Ovary (tissue), 9 donors: Measurements from ENCODE around the gene DDX56. TPM values are rescaled to one million over a fixed set of nuclear protein-coding genes. Genes with fewer than 3 reads are reported as not detected.

Source experiments
- DNase-seq, 5 donors: peaks; one replicate each; pipeline ENCODE4 v3.0.0-alpha.2; 2019 to 2020
- H3K27ac ChIP-seq, 2 donors: fragments of 200-600 bp; one replicate each; pipeline versions ENCODE4 v1.5.1 to v1.8.0; 2019 to 2022
- H3K27me3 ChIP-seq: fragments of 200-600 bp; one replicate; pipeline ENCODE4 v1.8.0; 2022
- H3K36me3 ChIP-seq: fragments of 200-600 bp; sonication (generic); one replicate; pipeline ENCODE4 v1.5.1; 2019
- H3K4me1 ChIP-seq: one replicate; pipeline ENCODE4 v1.8.1; 2013; ENCODE audit warnings: mild to moderate bottlenecking, moderate library complexity; ENCODE audit not compliant: insufficient read depth
- H3K4me3 ChIP-seq: fragments of 200-600 bp; sonication (generic); one replicate; pipeline ENCODE4 v1.5.1; 2017
- H3K9me3 ChIP-seq, 2 donors: fragments of 200-600 bp in 1 of 2; sonication (generic) in 1 of 2; one replicate each; pipeline versions ENCODE4 v1.5.1 to v1.8.1; 2013 to 2019; ENCODE audit warnings: mild to moderate bottlenecking in 1 of 2, moderate library complexity in 1 of 2
- CTCF ChIP-seq, 3 donors: fragments of 450-650 bp in 2 of 3; fragments of 200-600 bp in 1 of 3; IDR thresholded peaks; one replicate each; pipeline versions ENCODE4 v1.5.1 to v1.8.0; 2016 to 2022; ENCODE audit warnings: antibody characterized with exemption in 3 of 3, mild to moderate bottlenecking in 1 of 3
- EP300 ChIP-seq: sonication (generic); formaldehyde crosslinking; IDR thresholded peaks from one replicate; pipeline ENCODE4 v1.6.1; 2017; ENCODE audit warnings: antibody characterized with exemption
- POLR2A ChIP-seq: fragments of 450-650 bp; IDR thresholded peaks from one replicate; pipeline ENCODE4 v1.6.1; 2017; ENCODE audit warnings: antibody characterized with exemption, mild to moderate bottlenecking, moderate library complexity
- WGBS, 3 donors: extraction: QIAGEN DNeasy Blood & Tissue Kit in 1 of 3; methylation state at CpG; one replicate each; pipeline versions ENCODE4 v1.1.5 to v1.1.7; 2013 to 2017; 5-methylcytosine and 5-hydroxymethylcytosine counted together
- intact Hi-C, 4 donors: fragments of 100-400 bp; cut with DNase I; formaldehyde crosslinking; loops; one replicate each; pipeline versions ENCODE4 v1.11.0 to v1.15.1; 2022 to 2023
- polyA plus RNA-seq, 2 donors: library from polyadenylated mRNA; stranded (reverse); fragments of 200-250 nt in 1 of 2; fragments of 350-450 nt in 1 of 2; fragmentation: Illumina TruSeq in 1 of 2; extraction: RNeasy Lipid Tissue Mini Kit (QIAGEN cat#74804) in 1 of 2; gene quantifications; one replicate each; pipeline ENCODE4 v1.2.3, GENCODE V29; 2013 to 2014
- total RNA-seq, 7 donors: library from RNA; depleted of rRNA in 2 of 7; stranded (reverse); fragments of >200 nt in 2 of 7; fragmentation: NEBNext Ultra II Directional in 3 of 7; extraction: Animal tissue kit (Norgen Biotek cat#: 25700) in 3 of 7; gene quantifications; one replicate each; pipeline versions ENCODE4 v1.1.0 to v1.2.4, GENCODE V29; 2016 to 2023
- donor health status: DM: no; HTN: no; CAD: no; lungs with moderate emphysema.
- donor health status: DM: no; HTN: no; CAD: no.
- donor health status: Bipolar disorder and iron deficiency.
- donor health status: DM: yes; HTN: yes; CAD: no.
- donor health status: DM: no; HTN: no; CAD: no.
- donor health status: DM: yes; HTN: yes; CAD: no.

Gene DDX56
- total and polyA plus RNA-seq, 9 donors: 33.6 to 78.4 (median 51.5) TPM

GRCh38 chr7:44561962-44562621, 11.6 kb downstream of the DDX56 start:
- no peaks in the 10 kb centered on the region for H3K9me3 ChIP-seq
- DNase-seq: no peak
- intact Hi-C loops: loop anchor here in 2 of 4 donors (10.0 kb wide), 1 partner anchor 317 kb away; no protein-coding TSS in a partner anchor
- no peak overlapping the region for H3K4me3 ChIP-seq
- H3K27ac ChIP-seq: no peak overlapping the region
- no peaks in the 10 kb centered on the region for H3K4me1 ChIP-seq
- no peaks in the 10 kb centered on the region for H3K36me3 ChIP-seq
- 74 to 82% (median 75%) methylated on average over 7 of the region's 7 CpGs for WGBS, 3 donors
- no peak for TF ChIP-seq EP300
- no peak for TF ChIP-seq POLR2A
- no peak for TF ChIP-seq CTCF (IDR thresholded peaks at IDR 0.05)
- no peaks in the 10 kb centered on the region for H3K27me3 ChIP-seq

GRCh38 chr7:44561481-44561880, 12.2 kb downstream of the DDX56 start:
- Histone ChIP-seq H3K4me1 (no peaks in the 10 kb centered on the region), H3K27ac (no peak overlapping the region), H3K36me3 (no peaks in the 10 kb centered on the region), H3K27me3 (no peaks in the 10 kb centered on the region), H3K9me3 (no peaks in the 10 kb centered on the region), H3K4me3 (no peak overlapping the region)
- TF ChIP-seq EP300 (no peak), CTCF (IDR thresholded peaks at IDR 0.05) (no peak), POLR2A (no peak)
- intact Hi-C loops: loop anchor here in 2 of 4 donors (10.0 kb wide), 1 partner anchor 317 kb away; no protein-coding TSS in a partner anchor
- WGBS, 3 donors: 79 to 87% (median 84%) methylated on average over 6 of the region's 6 CpGs
- no peak for DNase-seq

- 82 to 90% (median 88%) methylated on average over 4 of the region's 4 CpGs for WGBS, 3 donors
Measured at GRCh38 chr7:44559485-44559884, 14.2 kb downstream of the DDX56 start.

GRCh38 chr7:44557485-44557884, 16.2 kb downstream of the DDX56 start:
- no peak for TF ChIP-seq POLR2A
- no peak for TF ChIP-seq EP300
- no peak for TF ChIP-seq CTCF (IDR thresholded peaks at IDR 0.05)
- DNase-seq: no peak
- no peaks in the 10 kb centered on the region for H3K36me3 ChIP-seq
- no peaks in the 10 kb centered on the region for H3K4me1 ChIP-seq
- H3K27me3 ChIP-seq: no peaks in the 10 kb centered on the region
- WGBS, 3 donors: 83 to 86% (median 84%) methylated on average over 2 of the region's 2 CpGs
- intact Hi-C loops: no loop called here
- no peak overlapping the region for H3K4me3 ChIP-seq
- H3K9me3 ChIP-seq: no peaks in the 10 kb centered on the region
- H3K27ac ChIP-seq: no peak overlapping the region

More at GRCh38 chr7:44559485-44559884, 14.2 kb downstream of the DDX56 start:
- no peaks in the 10 kb centered on the region for H3K9me3 ChIP-seq
- intact Hi-C loops: no loop called here
- no peak overlapping the region for H3K4me3 ChIP-seq
- no peaks in the 10 kb centered on the region for H3K36me3 ChIP-seq
- H3K27ac ChIP-seq: no peak overlapping the region
- DNase-seq: no peak
- TF ChIP-seq EP300 (no peak), CTCF (IDR thresholded peaks at IDR 0.05) (no peak), POLR2A (no peak)
- H3K27me3 ChIP-seq: no peaks in the 10 kb centered on the region
- no peaks in the 10 kb centered on the region for H3K4me1 ChIP-seq
